ENCODE results near the gene ATAD3A.
"Not testable (repeated sequence)": the region's sequence is repeated elsewhere in the genome, so short reads cannot be mapped to it uniquely, and the experiment has no call there.

The ATAD3A gene

GRCh38 chr1:1511533-1512285 lies at the start of gene ATAD3A:
ATAD3A (plus strand) TSS chr1:1512162; CDS start chr1:1512269, 107 bp downstream.
- peak; percentile 99 for DNase-seq (ENCODE audit: low spot score)

DNA sequence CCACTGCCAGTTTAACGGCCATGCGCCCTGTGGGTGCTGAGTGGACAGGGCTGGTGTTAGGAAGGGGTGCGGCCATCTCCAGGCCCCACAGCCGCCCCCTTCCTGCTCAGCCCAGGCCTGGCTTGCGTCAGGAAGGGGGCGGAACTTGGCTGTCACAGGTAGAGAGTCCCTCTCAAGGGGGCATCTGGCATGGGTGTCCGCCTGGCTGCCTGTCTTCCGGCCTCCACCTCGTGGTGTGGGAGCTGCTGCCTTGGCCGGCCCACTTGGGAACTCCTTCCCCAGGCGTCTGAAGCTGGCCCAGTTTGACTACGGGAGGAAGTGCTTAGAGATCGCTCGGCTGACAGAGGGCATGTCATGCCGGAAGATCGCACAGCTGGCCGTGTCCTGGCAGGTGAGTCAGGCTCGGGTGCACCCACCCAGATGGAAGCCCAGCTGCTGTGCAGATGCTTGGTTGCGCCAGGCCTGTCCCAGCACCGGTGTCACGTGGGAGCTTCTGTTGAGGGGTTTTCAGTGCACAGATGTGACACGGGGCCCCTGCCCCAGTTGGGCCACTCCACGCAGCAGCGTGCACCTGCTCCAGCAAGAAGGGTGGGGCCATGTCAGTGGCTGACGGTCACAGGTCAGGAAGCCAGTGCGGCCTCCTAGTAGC lies 49.5 kb upstream of the ATAD3A start:
- peak; percentile 41 for DNase-seq (ENCODE audit: low spot score)

DNA sequence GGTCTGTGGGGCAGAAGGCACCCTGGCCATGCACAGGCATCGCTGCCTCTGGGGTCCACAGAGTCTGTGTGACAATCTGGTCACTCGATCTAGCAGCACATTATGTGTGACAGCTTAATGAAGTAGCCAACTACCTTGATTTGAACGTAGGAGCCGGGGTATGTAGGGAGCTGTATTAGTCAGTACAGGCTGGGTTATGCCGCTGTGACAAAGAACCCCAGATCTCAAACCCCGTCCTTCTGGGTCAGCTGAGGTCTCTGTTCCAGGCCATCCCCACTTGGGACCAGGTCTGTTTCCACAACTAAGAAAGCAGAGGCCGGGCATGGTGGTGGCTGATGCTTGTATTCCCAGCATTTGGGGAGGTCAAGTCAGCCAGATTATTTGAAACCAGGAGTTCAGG lies 48.6 kb upstream of the ATAD3A start:
- DNase-seq (ENCODE audit: low spot score), result no peak

DNA sequence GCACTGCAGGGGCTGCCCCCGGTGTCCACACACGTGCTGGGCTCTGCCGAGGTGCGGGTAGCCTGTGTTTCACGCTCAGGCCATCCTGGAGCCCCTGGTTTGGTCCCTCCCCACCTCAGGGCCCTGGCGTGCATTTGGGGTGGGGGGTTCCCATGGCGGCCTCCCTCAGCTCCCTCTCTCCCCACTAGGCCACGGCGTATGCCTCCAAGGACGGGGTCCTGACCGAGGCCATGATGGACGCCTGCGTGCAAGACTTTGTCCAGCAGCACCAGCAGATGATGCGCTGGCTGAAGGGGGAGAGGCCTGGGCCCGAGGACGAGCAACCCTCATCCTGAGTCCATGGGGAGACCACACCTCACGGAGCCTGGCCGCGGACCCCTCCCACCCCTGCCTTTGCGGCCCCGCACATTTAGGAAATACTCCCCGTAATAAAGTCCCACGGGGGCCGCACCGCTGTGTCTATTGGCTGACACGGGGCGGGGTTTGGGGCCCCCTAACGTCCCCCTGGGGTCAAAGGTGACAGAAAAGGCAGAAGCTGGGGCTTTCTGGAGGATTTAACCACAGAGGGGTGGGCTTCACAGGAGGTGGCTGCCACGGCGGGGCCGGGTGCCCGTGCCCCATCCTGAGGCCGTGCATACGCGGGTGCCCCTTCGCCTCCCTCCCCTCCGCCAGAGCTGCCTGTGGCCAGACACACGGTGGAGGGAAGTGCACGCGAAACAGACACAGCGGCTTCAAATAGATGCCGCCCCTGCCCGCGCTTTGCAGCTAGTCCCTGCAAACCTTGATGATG lies 43.6 kb upstream of the ATAD3A start:
- not testable (repeated sequence) for DNase-seq (ENCODE audit: low spot score)

DNA sequence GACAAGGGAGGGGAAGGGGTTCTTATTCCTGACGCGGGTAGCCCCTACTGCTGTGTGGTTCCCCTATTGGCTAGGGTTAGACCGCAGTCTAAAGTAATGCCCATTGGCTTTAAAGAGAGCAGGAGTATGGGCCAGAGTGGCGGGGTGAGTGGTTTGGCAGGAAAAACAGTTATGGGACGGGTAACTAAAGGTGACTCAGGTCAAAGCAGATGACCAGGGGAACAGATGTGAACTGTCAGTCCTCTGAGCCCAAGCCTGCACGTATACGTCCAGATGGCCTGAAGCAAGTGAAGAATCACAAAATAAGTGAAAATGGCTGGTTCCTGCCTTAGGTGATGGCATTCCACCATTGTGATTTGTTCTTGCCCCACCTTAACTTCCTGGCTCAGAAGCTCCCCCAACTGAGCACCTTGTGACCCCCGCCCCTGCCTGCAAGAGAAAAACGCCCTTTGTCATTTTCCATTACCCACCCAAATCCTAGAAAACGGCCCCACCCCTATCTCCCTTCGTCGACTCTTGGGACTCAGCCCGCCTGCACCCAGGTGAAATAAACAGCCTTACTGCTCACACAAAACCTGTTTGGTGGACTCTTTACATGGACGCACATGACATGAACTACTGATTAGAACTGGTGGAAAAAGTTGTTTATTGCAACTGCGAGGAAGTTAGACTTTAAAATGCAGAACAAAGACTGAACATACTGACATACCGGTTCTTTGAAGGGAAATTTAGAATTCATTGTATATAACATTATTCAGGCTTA lies 41.2 kb upstream of the ATAD3A start:
- no peak for DNase-seq (ENCODE audit: low spot score)

- DNase-seq (ENCODE audit: low spot score), result peak; percentile 95
These were observed 40.4 kb upstream of the ATAD3A start, which contains the start of gene ATAD3B for GRCh38 chr1:1471389-1472052. ATAD3B (plus strand) TSS chr1:1471765; CDS start chr1:1471885, 120 bp downstream.

GRCh38 chr1:1472053-1472876 lies 39.7 kb upstream of the ATAD3A start:
- peak; percentile 6 for DNase-seq (ENCODE audit: low spot score)

GRCh38 chr1:1476011-1476410 lies 36.0 kb upstream of the ATAD3A start:
- not testable (repeated sequence) for DNase-seq (ENCODE audit: low spot score)

- no peak for DNase-seq (ENCODE audit: low spot score)
These were observed 34.8 kb upstream of the ATAD3A start for GRCh38 chr1:1477206-1477605.

DNA sequence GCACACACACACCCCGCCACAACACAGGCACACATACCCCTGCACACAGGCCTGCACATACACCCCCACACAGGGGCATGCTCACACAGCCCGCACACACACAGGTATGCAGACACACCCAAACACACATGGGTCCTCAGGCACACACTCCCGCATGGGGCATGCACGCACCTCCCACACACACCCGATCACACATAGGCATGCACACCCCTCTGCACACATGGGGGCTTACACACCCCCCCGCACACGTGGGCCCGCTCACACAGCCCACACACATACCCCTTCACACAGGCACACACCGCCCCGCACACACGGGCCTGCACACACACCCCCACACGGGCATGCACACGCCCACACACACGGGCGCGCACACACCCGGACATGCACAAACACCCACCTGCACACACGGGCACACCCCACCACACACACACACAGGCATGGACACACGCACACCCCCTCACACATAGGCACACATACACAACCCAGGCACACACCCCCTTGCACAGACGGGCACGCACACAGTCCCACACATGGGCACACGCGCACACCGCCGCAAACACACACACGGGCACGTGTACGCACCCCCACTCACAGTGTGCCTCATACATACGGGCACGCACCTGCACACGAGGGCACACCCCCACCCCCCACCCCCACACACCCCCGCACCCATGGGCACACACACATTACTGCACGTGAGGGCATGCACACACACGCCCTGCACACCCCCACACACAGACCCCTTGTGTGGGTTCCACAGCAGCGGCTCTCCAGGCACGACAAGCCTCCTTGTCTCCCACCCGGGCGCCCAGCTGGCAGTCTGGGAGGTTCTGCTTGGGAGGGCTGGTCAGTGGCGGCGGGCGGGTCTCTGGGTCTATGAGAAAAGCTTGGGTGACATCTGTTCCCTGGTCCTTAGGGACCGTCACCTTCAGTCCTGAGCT lies 32.1 kb upstream of the ATAD3A start:
- no peak for DNase-seq (ENCODE audit: low spot score)

DNA sequence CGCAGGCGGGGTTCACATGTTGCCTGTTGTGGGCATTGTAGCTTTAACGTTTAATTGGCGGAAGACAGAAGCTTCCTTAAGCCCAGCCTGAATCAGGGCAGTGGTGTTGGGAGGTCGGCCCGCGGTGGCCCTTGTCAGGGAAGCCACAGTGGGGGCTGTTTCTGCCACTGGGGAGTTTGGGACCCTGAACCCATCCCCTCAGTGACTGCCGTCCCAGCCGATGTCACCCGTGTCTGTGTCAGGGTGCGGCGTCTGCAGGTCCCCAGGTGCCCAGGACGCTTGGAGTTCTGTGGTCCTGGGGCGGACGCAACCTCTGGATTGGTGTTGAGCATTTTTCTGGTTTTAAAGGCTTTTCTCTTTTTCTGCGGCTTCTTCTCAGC lies 31.5 kb upstream of the ATAD3A start:
- DNase-seq (ENCODE audit: low spot score), result not testable (repeated sequence)

GRCh38 chr1:1481811-1482210 lies 30.2 kb upstream of the ATAD3A start:
- DNase-seq (ENCODE audit: low spot score), result not testable (repeated sequence)

DNA sequence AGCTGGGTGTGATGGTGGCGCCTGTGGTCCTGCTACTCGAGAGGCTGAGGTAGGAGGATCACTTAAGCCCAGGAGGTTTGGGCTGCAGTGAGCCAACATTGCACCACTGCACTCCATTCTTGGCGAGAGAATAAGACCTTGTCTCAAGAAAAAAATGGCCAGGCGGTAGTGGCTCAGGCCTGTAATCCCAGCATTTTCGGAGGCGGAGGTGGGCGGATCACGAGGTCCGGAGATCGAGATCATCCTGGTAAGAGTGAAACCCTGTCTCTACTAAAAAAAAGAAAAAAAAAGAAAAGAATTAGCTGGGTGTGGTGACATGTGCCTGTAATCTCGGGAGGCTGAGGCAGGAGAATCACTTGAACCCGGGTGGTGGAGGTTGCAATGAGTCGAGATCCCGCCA lies 29.1 kb upstream of the ATAD3A start:
- no peak for DNase-seq (ENCODE audit: low spot score)

DNA sequence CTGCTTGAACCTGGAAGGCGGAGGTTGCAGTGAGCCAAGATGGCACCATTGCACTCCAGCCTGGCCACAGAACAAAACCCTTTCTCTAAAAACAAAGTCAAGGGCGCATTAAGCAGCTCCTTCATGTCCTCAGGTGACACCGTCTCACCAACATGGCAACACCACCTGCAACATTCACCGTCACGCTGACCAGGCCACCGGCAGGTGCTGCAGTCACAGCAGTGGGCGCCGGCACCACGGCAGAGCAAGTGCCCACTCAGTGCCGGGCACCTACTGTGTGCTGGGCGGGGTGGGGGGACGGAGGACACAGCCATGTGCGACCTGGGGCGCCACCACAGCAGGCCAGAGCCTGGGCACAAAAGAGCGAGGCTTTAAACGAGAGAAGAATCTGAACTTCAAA lies 28.2 kb upstream of the ATAD3A start:
- no peak for DNase-seq (ENCODE audit: low spot score)

DNA sequence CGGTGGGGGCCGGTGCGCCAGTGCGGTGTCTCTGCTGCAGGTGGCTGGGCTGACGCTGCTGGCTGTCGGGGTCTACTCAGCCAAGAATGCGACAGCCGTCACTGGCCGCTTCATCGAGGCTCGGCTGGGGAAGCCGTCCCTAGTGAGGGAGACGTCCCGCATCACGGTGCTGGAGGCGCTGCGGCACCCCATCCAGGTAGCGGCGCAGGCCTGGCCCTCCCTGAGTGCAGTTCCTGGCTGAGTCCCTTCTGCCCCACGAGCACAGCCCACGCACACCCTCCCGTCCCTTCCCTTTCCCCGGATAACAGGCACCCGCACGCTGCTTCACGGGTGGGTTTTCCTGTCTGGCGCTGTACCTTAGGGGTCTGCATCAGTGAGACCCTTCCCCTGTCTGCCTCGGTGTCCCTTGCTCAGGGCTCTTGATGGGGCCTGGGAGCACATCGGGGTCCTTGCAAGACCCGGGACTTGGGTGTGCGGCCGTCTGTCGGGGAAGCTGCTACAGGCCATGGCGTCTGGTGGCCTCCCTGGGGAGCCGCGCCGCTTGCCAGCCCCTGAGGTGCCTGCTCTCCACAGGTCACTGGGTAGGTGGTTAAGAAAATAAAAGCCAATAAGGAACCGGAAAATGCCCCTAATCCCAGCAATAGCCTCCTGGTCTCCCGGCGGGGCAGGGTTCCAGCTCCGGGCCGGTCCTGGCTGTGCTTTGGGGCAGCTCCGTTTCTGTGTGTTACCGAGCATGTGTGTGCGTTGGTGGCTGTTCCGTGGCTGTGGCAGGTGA lies 26.8 kb upstream of the ATAD3A start:
- DNase-seq (ENCODE audit: low spot score), result not testable (repeated sequence)

GRCh38 chr1:1485755-1486317 lies 26.1 kb upstream of the ATAD3A start:
- not testable (repeated sequence) for DNase-seq (ENCODE audit: low spot score)

DNA sequence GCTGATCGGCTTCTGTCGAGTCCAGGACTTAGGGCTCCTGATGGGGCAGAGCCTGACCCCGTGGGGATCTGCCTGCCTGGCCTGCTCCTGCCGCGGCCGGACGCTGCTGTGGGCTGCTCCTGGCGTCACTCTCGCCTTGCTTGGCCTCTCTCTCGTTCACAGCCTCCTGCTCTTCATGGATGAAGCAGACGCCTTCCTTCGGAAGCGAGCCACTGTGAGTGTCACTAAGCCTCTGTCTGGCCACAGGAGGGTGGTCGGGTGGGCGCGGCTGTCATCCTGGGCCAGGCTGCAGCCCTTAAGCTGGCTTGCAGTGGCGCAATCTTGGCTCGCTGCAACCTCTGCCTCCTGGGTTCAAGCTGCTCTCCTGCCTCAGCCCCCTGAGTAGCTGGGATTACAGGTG lies 24.3 kb upstream of the ATAD3A start:
- DNase-seq (ENCODE audit: low spot score), result no peak

GRCh38 chr1:1489231-1489630 lies 22.7 kb upstream of the ATAD3A start:
- DNase-seq (ENCODE audit: low spot score), result no peak

Measured in AG08395 (cell line).